GM18870 (cell line): Measurements from ENCODE around the gene ZNF804B.
"Not testable (repeated sequence)": the region's sequence is repeated elsewhere in the genome, so short reads cannot be mapped to it uniquely, and the experiment has no call there.

ENCODE experiments used
- ATAC-seq: cut with Tn5 transposase; IDR thresholded peaks from one replicate; pipeline ENCODE4 v1.9.1; 2021; ENCODE audit warnings: moderate library complexity; ENCODE audit not compliant: unreplicated experiment

The ZNF804B gene

DNA sequence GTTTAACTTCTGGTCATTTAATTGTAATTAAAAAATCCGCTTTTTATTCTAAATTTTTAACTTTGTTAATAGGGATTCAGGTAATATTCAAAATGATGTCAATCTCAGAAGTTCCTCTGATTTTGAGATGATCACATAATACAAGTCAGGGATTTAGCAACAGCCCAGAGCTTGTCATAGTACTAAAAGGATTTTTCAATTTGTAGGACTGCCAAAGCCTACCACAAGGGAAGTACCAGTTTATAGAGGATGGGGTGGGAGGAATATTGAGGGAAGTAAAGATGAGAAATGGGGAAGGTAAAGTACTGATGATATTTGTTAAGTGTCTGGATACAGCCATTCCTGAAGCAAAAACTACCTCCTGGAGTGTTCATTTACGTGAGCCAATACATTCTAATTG, 314.3 kb downstream of the ZNF804B start:
- no peak for ATAC-seq

DNA sequence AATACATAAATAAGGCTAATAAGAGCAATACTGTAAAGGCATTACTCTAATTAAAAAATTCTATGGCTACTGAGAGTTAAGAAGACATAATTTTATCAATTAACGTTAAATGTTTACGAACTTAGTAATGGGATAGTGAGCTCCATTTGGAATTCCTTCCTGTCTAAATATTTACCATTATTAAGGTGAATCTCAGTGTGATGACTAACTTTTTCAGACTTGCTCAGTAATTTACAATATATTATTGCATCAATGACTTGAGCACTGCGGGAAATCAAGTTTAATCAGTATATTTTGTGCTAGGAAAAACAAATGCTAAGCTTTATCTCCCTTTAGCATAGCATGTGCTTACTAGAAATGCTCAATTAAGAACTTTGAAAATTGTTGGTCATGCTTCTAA, 318.5 kb downstream of the ZNF804B start:
- no peak for ATAC-seq

DNA sequence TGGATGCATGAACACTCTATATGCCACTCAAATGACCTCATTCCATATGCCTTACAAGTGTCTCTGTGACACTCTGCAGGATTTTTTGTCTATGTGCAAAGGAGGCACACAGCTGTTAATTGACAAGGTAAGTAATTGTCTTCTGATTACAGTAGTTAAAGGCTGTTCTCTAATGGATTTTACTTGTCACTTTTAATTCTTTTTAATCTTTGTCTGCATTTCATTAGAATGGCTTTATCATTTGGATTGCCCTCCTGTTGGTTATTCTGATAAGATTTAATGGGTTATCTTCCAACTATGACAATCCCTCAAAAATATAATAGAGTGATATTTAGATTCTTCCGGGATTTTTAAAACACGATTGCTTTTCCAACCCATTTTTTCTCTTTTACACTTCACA, 326.1 kb downstream of the ZNF804B start:
- ATAC-seq = no peak

- ATAC-seq = no peak
Observed at GRCh38 chr7:89091550-89091949, 332.1 kb downstream of the ZNF804B start.

DNA sequence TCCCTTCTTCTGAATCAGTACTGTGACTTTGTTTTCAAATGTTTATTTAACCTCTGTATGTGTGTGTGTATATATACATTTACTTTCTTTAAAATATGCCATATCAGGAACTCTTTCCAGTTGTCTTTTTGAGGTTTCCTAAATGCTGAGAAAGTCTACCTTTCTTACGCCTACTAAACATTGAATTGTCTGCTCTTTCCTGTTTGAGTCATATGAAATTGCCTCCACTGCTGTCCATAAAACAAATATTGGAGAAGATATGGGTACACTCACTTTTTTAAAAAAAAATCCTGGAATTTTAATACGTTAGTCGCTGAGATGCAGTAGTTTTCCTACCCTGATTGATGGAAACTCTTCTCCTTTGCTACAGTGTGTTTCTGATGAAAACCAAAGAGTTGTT, 334.8 kb downstream of the ZNF804B start:
- ATAC-seq = no peak

DNA sequence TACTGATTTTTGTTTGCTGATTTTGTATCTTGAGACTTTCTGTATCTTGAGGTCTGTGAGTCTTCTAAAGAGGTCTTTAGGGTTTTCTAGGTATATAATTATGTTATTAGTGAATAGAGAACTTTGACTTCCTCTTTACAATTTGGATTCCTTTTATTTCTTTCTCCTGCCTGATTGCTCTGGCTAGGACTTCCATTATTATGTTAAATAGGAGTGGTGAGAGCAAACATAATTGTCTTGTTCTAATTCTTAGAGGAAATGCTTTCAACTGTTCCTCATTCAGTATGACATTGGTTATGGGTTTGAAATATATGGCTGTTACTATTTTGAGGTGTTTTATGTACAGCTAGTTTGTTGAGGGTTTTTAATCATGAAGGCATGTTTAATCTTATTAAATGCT, 344.1 kb downstream of the ZNF804B start:
- ATAC-seq = no peak

DNA sequence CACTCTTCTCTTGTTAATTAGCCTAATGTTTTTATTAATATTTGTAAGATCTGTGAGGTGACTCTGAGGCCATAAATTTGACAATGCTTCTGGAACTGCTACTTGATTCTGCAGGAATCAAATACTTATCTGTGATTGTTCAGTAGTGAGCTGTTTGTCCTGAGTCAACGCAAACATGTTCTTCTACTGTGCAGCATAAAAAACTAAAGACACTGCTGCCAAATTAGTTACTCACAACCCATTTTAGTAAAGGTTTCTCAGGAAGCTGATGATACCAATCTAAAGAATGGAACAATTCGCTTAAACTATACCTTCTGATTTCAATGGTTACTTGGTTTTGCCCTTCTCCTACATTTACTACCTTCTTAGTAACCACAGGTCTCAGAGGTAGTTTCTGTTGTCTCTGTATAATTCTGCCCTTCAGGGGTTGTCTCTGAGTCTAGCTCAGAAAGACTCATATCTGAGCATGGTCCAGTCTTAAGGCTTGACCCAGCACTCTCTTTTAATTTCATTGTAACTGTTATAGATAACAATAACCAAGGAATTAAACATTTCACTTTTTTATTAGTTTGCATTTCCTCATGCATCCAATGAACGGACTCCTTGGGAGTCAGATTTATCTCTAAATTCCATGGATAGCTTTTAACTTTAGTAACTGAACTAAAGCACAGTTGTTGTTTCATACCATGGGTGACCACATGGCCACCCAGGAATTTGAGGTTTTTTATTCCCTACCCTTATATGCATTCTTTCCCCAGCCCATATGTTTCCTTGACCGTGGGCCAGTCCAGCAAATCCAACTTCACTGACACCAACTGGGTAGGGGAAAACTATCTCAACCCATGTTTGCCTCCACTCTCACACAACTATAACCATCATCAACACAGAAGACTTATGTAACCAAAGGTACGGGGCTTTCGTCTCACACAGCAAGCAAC, 345.5 kb downstream of the ZNF804B start:
- ATAC-seq = no peak

DNA sequence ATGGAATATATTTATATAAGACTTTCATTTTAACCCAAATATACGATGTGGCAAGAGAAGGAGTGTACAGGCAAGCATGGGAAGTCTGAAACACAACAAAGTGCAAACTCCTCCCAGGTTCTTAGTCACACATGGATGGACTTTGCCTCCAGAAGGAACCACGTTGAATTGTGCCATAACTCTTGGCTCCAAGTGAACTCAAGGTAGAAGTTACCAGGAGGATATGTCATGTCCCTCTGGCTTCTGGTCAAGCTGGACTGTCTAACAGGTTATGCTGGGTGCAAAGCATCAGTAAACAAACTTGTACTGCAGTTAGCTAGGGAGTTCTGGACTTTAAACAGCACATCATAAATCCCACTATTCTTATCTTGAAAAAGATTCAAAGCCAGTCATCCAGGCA, 364.4 kb downstream of the ZNF804B start:
- no peak for ATAC-seq

GRCh38 chr7:89129600-89130375, 370.3 kb downstream of the ZNF804B start:
- ATAC-seq = no peak

DNA sequence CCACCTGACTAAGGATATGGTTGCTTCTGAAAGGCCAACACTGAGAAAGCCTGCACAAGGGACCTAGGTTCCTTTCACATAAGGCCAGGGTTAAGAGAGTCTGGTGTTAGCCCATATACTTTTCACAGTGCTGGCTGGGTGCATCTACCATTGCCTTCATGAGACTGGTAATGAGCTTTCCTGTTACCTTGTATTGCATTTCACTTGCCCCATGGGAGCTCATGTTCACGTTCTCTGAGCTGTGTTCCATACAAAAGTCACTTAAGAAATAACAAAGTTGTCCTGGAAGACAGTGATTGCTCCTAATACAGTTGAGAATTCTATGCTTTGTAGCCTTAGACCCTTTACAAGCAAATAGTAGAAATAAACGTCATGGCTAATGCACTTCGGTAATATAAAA, 373.9 kb downstream of the ZNF804B start:
- no peak for ATAC-seq

DNA sequence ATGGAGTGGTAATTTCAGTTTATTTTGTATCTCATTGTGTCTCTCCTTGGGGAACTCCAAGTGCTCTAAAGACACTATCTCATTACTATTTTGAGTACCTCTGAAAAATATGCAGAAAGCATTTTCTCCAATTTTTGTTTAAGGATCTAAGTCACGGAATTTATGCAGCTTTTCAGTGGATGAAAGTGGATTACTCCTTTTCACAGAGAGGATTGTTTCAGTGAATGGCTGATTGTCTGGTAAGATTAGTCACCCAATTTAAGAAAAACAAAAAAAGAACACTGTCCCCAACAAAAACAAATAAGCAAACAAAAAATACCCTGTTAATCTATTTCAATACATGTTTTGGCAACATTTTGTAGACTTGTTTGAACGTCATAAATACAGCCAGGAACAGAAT, 374.3 kb downstream of the ZNF804B start:
- no peak for ATAC-seq

DNA sequence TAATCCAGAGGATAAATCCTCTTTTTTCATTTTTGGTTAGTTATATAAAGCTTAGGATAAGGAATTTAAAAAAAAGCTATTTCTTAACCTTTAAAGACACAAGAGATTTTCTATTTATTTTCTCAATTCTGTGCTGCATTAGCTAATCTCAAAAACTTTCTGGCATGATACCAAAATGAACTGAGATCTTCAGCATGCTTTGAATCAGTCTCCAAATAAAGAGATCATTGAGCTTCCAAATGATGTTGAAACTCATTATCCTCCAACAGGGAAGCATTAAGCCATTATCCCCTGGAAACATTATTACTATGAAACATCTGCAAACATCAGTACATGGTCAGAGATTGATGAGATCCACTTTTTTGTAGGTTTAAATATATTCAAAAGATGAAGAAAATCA, 386.3 kb downstream of the ZNF804B start:
- no peak for ATAC-seq

DNA sequence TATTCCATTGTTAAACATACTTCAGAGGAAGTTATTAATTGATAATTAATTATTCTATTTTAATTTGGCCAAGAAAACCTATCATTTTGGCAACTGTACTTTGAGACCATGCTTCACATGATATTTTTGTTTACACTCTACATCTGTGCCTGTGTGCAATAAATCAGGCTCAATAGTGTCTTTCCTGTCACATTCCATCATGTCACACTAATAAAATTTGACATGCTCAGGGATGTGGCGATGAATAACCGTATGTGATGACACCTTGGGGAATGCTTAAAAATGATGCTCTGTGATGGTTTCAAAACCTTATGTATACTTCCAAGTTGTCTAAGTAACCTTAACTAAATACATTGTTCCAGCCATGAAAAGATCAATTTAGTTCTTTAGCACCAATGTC, 400.6 kb downstream of the ZNF804B start:
- no peak for ATAC-seq

DNA sequence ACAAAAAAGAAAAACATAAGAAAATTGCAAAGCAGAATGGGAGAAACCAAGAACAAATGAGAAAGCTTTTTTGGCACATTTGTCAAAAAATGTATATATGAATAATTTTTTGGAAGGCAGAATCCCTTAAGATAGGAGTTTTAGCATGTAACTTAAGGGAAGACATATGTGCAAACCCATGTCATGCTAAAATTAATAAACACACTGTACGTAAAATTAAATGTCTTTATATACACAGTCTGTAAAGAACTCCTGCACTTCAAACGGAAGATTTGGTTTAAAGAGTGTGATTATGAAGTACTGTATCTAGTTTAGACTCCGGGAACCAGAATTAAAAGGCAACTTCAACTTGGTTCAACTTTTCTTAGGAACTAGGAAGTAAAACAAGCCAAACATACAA, 405.9 kb downstream of the ZNF804B start:
- no peak for ATAC-seq

- no peak for ATAC-seq
Observed at GRCh38 chr7:89170628-89171027, 411.1 kb downstream of the ZNF804B start.

DNA sequence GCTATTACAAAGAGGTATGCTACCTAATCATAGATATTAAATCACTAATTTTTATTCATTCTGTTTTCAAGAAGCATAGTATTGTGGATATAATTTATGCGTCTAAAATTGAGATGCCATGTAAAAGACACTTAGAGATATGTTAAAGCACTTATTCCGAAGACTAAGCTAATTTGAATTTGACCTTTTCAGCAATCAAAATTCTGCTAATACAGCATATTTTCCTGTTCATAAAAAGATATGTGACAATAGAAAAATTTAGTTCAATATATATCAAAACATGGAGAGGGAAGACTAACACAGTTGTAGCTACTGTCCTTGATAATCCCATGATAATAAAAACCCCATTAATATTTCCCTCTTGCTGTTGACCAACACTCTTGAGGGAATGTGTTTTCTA, 422.6 kb downstream of the ZNF804B start:
- ATAC-seq = no peak

DNA sequence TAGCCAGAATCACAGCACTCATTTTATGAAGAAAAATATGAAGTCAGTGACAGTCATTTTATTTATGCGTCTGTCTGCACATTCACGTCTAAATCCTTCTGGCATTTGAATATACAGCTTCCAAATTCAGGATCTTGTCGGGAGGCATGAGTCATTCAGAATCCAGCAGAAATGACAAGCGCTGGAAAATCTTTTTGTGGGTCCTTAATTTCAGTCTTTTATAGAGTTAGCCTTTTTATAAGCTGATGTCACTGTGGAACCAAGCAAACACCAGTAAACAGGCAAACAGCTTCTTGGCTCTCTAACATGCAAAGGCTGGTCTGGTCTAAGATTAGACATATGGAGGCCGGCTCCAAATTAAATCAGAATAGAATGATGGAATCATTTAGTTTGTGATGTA, 424.2 kb downstream of the ZNF804B start:
- no peak for ATAC-seq

GRCh38 chr7:89200758-89201157, 441.3 kb downstream of the ZNF804B start:
- no peak for ATAC-seq

- no peak for ATAC-seq
Observed at GRCh38 chr7:89223900-89224395, 464.4 kb downstream of the ZNF804B start.

- not testable (repeated sequence) for ATAC-seq
Observed at GRCh38 chr7:89228688-89229171, 469.2 kb downstream of the ZNF804B start.

- ATAC-seq = no peak
Observed at GRCh38 chr7:89238156-89238555, 478.7 kb downstream of the ZNF804B start.

DNA sequence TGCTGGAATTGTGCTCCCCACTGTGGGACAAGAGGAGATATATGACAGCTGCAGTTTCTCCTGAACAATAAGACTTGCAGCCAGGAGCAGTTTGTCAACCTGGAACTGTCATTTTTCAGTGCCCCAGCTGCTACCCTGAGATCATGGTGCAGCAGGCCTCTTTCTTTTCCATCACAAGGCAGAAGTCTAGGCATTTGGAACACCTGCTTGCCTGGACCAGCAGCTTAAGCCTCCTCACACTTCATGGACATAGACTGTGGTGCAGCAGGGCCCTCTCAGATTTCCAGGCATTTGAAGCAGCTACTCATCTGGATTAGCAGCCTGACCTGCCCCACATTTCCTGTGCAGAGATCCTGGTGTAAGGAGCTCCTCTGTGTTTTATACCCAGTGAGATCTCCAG, 486.7 kb downstream of the ZNF804B start:
- no peak for ATAC-seq
